ENCODE data around the gene ELK3.

DNA sequence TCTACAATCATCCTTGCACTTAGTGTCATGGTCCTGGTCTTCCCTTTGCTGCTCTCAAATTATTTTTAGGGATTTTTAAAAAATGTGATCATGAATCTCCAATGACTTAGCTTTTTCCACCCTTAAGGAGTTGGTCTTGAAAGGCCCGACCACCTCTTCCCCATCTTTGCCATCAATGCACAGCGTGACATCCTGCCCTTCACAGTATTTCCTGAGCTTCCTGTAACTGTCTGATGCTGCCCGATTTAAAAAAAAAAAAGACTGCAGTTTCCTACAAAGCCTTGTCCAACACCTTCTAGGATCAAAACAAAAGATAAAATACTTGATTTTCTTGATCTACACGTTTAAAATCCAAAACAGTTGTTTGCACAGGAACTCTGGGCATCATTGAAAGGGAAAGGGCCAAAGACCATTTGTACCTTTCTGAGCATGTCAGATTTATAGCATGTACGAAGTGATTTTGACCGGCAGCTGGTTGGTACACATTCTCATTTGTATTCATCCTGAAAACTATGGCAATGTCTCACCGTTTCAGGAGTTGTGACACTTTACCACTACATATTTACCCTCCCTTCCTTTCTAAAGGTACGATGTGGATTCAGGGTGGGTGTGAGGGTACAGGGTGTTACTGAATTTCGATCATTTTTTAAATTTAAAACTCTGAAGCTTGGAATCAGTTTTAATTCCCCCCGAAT lies 7.4 kb upstream of the ELK3 start:
- TF ChIP-seq CTCF (IDR thresholded peaks at IDR 0.05), result no peak
- no peak for TF ChIP-seq POLR2A (IDR thresholded peaks at IDR 0.05)
- no peak for TF ChIP-seq POLR2AphosphoS5 (IDR thresholded peaks at IDR 0.05)
